GM11168 (cell line): ENCODE data around the gene GRIA1.

Experiments used
- in situ Hi-C: fragments of 300-500 bp; cut with MboI; formaldehyde crosslinking; loops from one replicate; pipeline ENCODE4 v1.12.0; 2022; ENCODE audit warnings: low sequenced_read_pairs; ENCODE audit not compliant: unreplicated experiment

The GRIA1 gene

DNA sequence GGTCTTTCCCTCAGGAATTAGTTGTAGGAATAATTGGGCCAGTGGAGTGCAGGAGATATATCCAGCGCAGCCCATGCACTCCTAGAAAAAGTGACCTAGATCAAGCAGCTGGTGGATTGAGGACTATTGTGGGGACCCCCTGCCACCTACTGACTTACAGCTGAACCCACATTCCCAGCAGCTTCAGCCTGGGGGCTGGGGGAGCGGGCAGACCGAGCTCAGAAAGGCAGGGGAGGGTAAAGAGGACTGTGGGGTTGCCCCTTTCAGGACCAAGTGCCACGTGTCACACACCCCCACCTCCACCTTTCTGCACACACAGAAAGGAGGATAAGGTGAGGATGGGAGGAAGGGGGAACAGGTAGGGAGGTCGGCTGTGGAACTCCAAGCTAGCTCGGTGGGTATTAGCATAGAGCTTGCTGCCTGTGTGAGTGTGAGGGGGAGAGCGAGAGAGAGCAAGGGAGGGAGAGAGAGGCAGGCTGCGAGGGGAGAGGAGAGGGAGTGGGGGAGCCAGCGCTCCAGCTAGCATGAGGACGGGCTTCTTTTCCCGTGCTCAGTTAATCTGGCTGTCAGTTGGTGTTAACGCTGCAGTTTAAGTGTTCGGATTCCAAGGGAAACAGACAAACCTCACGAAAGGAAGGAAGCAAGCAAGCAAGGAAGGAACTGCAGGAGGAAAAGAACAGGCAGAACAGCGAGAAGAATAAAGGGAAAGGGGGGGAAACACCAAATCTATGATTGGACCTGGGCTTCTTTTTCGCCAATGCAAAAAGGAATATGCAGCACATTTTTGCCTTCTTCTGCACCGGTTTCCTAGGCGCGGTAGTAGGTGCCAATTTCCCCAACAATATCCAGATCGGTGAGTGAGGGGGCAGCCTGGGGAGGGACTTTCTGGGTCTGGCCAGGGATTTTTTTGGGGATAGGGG is at the start of gene GRIA1:
Gene GRIA1 (plus strand): TSS at position 553 of the 920 bp plus-strand sequence.
- in situ Hi-C loops, result no loop called here

DNA sequence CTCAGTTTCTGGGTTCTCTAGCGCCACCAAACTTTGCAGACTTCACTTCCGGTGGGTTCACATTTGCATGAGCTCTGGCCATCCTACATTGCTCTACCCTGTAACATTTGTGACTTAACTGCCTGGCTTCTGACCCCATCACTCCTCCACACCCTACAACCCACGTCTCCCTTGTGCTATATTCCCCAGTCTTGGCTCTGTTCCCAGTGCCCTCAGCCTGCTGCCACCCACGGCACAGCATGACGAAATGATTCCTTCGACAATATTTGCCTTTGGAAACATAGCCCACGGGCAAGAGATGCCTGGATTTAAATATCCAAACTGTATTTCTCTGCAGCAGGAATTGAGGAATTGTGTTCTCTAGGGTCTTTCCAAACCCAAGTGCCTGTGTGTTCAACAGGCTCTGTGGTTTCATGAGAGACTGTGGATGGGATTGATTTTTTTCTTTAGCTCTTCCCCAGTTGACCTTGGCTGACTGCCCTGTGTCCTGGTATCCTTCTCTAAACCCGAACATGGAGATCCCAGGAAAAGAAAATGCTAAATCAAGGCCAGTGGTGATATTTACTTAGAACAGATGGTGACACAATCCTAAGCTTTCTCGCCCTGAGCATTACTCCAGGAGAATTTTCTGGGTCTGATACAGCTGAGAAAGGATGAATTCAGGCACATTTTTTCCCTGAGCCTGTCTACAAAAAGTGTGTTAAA is 44.4 kb upstream of the GRIA1 start:
- in situ Hi-C loops, result no loop called here

DNA sequence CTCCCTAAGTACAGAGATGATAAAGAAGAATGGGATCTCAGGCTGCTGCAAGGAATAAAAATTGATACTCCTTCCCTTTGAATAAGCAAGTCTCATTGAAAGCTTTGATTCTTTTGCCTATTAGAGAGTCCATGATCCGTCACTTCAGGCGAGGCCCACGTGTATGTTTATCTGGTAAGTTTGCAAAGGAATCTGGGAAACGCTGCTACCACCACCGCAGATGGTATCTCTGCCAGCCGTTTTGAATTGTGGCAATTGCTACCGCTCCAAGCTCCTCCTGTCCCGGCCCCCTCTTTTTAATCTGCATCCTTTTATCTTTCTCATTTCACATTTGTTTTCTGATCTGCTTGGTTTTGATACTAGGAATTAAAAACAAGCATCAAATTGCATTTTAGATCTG is 42.9 kb upstream of the GRIA1 start:
- in situ Hi-C loops, result no loop called here

DNA sequence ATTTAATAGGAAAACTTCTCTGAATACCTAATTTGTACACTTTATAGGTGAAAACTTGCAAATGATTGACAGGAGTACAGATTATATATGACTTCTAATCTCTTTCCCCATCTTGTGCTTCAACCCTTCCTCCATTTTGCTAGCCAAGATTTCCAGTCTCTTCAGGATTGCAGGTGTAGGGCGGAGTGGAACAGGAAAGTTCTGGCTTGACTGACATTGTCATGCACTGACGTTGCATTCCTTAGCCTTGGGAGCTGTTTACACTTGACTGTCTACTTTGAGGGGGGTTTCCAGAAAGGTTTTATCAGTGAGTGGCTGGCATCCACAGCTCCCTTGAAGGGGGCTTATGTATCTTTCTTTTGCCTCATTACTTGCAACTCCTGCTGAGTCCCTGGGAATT is 34.1 kb upstream of the GRIA1 start:
- in situ Hi-C loops, result no loop called here

DNA sequence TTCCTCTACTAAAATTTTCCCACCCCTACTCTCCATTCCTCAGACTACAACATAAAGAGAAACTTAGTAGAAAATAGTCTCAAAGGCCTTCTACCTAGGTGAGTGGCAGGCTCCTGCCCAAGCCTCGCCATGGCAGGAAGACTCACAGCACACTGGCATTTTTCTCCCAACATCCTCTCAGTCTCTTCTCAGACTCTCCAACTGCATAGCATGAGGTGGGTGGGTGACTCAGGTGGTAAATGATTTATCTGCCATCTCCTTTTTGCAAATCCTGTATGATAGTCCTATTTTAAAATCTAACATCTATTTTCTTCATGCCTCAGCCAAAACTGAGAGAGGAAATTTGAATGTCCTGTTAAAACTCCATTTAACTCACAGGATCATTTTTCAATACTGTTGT is 33.5 kb upstream of the GRIA1 start:
- in situ Hi-C loops, result no loop called here

DNA sequence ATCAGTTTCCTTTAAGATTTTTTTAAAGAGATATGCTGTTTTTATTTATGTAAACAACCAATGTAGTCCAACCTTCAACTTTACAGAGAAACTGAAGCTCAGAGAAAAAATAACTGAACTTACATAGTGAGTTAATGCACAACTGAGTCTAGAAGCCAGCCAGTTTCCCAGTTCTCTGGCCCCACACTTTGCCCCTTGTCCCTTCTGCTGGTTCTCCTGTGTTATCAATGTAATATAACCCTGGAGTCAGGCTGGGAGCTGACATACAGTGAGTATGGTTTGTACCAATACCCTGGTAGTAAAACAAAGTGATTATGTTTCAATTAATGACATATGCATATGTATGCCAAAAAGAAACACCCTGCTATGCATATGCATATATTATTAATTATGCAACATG is 32.2 kb upstream of the GRIA1 start:
- in situ Hi-C loops, result no loop called here

DNA sequence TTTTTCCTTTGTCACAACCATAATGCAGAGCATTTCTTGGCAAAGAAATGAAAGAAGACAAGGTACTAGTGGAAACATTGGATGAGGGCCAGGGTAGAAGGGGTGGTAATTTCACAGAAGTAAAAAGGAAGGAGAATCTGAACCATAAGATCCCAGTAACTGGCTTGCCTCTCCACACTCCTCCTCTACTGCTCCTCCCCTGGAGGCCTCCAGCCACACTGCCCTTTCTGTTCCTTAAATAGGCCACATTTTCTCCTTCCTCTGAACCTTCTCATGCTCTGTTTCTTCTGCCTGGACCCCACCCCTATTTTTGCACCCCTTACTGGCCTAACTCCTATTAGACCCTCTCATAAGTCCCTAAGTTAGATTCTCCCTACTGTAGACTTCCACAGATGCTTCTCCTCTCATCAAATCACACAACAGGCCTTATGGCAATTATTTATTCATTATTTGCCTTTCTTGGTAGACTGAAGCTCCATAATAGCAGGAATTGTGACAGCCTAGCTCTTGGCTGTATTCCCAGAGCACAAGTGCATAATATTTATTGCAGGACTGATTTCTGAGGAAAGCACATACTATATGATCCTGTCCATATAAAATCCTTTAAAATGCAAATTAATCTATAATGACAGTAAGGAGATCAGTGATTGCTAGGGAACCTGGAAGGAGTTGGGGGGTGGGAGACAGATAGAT is 31.3 kb upstream of the GRIA1 start:
- in situ Hi-C loops, result no loop called here

DNA sequence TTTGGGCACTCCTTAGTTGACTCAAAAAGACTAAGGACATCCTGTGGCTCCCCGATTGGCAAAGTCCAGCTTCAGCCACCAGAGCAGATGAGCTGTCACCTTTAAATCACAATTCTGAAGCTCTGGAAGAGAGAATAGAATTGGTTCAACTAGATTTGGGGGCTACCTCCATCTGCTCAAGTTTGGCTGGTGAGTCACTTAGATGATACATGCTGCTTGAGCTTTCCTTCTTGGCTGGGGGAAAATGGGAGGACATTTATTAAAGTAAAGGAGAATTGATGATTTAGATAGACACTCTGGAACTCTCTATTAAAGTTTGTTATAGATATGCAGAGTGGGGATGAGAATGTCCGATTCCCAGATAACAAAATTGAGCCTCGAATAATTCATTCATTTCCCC is 30.0 kb upstream of the GRIA1 start:
- in situ Hi-C loops, result no loop called here

DNA sequence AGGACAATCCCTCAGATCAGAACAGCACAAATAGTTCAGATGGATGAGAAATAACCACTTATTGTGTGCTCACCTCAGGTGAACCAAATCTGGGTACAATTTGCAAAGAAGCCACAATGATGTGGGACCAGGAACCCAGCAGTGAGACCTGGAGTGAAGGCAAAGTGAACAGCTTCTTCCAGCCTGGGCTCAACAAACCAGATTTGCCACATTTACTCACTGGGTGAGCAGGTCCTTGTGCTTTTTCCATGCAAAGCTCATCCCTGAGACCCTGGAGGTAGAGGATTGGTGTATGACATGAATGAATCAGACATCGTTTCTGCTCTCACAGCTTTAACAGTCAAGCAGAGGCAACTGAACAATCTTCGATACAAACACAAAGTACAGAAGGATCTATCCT is 29.1 kb upstream of the GRIA1 start:
- in situ Hi-C loops, result no loop called here

DNA sequence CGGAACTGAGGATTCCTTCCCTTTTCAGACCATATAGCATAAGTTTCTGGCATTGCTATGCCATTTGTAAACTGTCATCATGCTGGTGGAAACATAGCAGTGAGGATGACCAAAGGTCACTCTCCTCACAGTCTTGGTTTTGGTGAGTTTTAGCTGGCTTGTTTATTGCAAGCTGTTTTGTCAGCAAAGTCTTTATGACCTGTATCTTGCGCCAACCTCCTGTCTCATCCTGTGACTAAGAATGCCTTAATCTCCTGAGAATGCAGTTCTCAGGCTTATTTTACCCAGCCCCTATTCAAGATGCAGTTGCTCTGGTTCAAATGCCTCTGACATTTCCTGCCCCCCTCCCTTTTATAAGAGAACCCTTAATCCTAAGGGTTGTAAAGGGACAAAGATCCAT is 26.7 kb upstream of the GRIA1 start:
- in situ Hi-C loops, result no loop called here

DNA sequence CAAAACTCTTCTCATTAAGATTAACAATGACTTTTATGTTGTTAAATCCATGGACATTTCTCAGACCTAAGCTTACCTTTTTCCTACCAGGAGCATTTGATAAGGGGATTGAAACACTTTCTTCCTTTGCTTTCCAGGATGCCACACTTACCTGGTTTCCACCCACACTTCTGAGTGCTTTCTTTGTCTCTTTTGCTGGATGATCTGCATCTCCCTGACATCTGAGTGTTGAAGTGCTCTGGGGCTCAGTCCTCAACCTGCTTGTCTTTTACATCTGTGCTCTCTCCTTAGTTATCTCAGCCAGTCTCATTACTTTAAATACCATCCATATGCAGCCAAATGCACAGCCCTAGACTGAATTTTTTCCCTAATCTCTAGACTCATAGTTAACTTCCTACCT is 22.9 kb upstream of the GRIA1 start:
- in situ Hi-C loops, result no loop called here

DNA sequence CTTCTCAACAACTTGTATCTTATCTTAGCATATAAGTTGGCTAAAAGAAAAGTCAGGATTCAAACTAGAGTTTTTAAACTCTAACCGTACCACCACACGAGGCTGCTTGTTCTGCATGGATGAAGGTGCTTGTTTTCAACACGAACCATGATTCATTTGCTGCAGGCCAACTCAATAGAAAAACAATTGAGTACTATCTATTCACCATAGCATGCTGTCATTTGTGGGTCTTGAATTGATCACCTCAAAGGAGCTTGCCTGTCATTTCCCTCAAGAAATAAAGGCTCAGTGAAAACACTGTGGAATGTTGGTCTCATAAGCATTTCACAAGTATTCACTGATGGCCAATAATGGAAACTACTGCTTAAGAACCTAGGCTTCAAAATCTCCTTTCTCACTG is 21.0 kb upstream of the GRIA1 start:
- in situ Hi-C loops, result no loop called here

DNA sequence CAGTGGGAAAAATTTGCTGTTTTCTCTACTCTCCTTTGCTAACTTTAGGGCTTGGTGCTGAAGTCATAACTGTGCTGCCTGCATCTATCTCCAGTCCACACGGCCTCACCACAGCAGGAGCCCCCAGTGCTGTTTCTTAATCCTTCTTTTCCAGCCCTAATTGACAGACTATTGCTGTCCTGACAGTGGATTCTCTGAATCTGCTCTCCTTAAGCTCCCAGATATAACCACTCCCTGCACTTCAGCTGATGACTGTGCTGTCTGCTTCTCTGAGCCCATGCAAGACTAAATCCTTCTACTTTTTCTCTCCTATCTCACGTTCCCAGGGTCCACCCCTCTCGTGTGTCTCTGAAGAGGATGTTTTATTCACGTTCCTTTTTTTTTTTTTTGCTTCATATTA is 19.7 kb upstream of the GRIA1 start:
- in situ Hi-C loops, result no loop called here

DNA sequence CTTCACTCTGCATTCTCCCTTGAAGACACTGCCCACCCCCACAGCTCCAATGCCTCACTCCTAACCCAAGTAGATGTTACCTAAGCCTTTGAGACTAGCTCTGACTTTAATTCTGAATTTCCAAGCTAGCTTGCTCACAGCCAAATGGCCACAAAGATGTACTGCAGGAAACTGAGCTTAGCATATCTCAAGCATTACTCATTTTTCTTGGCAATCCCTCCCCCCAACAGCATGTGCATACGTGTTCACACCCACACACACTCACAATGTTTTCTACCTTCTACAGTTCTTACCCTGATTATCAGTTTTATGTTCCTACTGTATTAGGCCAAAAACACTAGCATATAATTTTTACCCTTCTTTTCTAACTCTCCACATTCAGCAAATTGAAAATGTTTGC is 13.7 kb upstream of the GRIA1 start:
- in situ Hi-C loops, result no loop called here

DNA sequence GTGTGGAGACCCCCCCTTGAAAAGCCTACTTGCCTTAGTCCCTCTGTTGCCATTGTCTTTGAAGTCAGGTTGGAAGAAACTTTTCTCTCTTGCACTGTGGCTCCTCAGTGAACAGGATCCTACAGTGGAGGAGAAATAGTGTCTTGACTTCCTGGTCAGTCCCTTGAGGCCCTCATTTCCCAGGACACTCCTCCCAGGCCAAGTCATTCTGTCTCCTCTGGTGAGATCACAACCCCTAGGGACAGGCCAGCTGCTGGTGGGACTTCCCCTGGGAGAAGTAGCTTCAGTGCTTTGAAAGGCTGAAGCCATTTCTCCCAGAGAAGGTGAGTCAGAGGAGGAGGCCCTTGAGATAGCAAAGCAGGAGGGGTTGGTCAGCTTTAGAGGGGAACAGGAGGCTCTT is 10.1 kb upstream of the GRIA1 start:
- in situ Hi-C loops, result no loop called here

DNA sequence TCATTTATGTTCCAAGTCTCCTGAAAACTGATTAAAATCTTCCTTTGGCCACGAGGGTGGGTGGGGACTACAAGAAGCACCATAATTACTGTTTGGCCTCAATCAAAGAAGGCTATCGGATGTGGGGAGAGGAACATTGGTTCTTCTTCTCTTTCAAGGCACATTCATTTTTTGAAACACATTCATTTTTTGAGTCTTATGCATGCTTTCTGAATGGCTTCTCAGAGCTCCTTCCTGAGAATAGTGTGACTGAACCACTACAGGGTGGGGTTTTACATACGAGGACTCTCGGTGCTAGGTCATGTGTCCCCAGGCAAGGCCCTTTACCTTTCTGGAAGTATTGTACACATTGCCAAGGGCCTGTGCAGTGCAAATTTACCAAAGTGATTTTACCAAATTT is 7.0 kb upstream of the GRIA1 start:
- in situ Hi-C loops, result no loop called here

DNA sequence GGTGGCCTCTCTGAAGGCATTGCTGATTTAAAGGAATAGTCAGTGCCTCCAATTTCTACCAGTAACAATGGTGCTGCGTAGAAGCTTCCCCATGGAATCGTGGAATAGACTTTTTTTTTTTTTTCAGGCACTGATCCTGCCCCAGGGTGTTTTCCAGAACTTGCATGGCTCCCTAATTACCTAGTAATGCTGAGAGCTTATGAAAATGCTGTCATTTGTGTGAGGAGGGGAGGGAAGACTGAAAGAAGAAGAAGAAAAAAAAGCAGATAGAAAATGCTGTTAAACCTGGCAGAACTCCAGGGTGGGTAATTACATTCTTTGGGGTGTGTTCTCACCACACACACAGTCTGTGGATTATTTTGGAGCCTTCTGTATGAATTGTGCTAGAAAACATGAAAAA is 4.8 kb upstream of the GRIA1 start:
- in situ Hi-C loops, result no loop called here

DNA sequence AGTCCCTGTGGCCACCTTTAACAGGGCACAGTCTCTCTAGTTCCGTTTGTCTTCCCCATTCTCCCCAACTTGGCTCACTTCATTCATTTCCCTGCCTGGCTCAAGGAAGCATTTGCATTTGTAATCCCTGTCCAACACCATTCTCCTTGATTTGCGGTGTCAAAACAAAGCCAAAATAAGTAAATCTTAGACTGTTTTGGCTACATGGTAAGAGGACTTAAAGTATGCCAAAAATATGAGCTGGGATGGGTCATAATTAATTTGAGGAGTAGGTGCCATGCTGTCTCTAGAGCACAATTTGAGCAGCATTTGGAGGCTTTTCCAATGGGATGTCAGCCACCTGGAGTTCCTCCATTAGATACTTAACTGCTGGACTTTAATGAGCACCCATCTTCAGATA is 3.7 kb upstream of the GRIA1 start:
- in situ Hi-C loops, result no loop called here

DNA sequence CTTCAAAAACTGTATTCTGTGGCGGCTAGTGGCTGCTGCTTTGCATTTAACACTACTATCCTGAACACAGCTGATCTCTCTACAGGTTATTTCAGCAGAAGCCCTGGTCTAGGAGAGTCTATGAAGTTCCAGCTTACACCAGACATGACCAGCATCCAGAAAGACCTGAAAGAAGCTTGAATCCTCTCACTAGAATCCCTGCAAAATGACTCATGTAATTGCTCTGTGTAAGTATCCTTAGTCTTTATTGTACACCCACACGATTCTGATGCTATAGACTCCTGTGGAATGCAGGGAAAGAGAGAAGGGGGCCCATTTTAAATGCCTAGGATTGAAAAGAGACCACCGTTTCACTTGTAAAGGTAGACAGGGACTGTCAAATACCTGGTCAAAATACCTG is 859 bp upstream of the GRIA1 start:
- in situ Hi-C loops, result no loop called here

DNA sequence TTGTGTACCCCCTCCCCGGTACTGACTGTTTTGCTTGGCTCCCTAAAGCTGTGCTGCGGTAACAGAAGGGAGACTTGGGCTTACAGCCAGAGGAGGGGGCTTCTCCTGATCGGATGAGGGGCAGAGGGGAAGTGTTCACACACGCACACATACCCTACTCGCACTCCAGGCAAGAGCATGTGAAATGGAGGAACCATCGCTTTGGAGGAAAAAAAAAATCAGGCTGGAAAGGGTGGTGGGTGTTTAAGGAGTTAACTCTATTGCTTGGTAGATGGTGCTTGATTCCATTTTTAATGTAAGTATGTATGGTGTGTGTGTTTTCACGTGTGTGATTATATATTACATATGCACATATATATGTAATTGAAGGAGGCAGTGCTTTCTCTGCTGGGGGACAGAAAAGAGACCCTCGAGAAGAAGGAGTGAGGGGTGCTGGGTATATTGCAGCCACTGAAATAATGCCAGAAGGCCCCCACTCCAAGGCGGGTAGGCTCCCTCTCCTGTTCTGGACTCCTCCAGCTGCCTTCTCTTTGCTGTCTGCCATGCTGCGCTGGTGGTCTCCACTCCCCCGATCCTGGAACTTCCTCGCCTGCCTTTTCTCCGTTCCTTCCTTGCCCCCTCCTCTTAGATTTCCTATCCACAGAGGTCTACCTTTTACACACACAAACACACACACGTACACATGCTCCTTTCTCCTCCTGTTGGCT is 721 bp downstream of the GRIA1 start:
- in situ Hi-C loops, result no loop called here

DNA sequence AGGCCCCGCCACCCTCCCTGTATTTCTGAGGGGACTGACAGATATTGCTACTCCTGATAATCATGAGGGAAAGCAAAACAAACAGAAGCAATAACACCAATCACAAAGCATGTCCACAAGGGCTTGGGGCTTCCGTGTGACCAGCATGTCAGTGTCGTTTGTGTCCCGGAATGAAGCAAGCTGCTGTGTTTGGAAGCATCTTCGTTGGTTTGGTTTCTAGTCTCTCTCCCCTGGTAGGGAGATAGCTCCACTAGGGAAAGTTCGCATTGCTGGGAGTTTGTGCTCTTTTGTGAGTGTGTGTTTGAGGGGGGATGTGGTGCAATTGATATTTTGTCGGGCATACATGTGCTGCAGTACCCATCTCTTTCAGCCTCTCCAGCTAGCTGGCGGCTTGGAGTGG is 1.4 kb downstream of the GRIA1 start:
- in situ Hi-C loops, result no loop called here
